Sigmoid colon (tissue), 7 donors: Measurements from ENCODE around the gene TMCO6. TPM values are rescaled to one million over a fixed set of nuclear protein-coding genes. Genes with fewer than 3 reads are reported as not detected.
A peak's percentile ranks its signal among the peaks of the same experiment; 100 is the strongest.

Source experiments
- DNase-seq: peaks from one replicate; pipeline ENCODE4 v3.0.0-alpha.2; 2019
- H3K27ac ChIP-seq, 4 donors: fragments of 200-600 bp; sonication (generic); one replicate each; pipeline ENCODE4 v1.5.1; 2016 to 2019; ENCODE audit warnings: mild to moderate bottlenecking in 1 of 4
- H3K27me3 ChIP-seq, 3 donors: fragments of 200-600 bp; sonication (generic); one replicate each; pipeline ENCODE4 v1.5.1; 2019; ENCODE audit warnings: mild to moderate bottlenecking in 1 of 3
- H3K36me3 ChIP-seq, 4 donors: fragments of 200-600 bp; sonication (generic); one replicate each; pipeline ENCODE4 v1.5.1; 2016 to 2019
- H3K4me1 ChIP-seq, 4 donors: fragments of 200-600 bp; sonication (generic); one replicate each; pipeline ENCODE4 v1.5.1; 2017 to 2019
- H3K4me3 ChIP-seq, 4 donors: fragments of 200-600 bp; sonication (generic); one replicate each; pipeline ENCODE4 v1.5.1; 2017 to 2019; ENCODE audit warnings: mild to moderate bottlenecking in 2 of 4, moderate library complexity in 1 of 4
- H3K9me3 ChIP-seq, 4 donors: fragments of 200-600 bp in 3 of 4; sonication (generic) in 3 of 4; one replicate each; pipeline versions ENCODE4 v1.5.1 to v1.6.1; 2013 to 2019
- CTCF ChIP-seq, 4 experiments: fragments of 450-650 bp in 3 of 4; fragments of 200-600 bp in 1 of 4; IDR thresholded peaks; one replicate each; pipeline ENCODE4 v1.5.1; 2016 to 2019; ENCODE audit warnings: antibody characterized with exemption in 4 of 4, mild to moderate bottlenecking in 3 of 4, moderate library complexity in 2 of 4
- EP300 ChIP-seq, 4 donors: sonication (generic); formaldehyde crosslinking; IDR thresholded peaks; one replicate each; pipeline ENCODE4 v1.6.1; 2017; ENCODE audit warnings: antibody characterized with exemption in 4 of 4
- POLR2A ChIP-seq, 2 donors: fragments of 450-650 bp; IDR thresholded peaks; one replicate each; pipeline ENCODE4 v1.6.1; 2016; ENCODE audit warnings: antibody characterized with exemption in 2 of 2, mild to moderate bottlenecking in 2 of 2, moderate library complexity in 2 of 2
- POLR2AphosphoS5 ChIP-seq, 4 donors: sonication (generic); formaldehyde crosslinking; IDR thresholded peaks; one replicate each; pipeline ENCODE4 v1.6.1; 2017; ENCODE audit warnings: antibody characterized with exemption in 4 of 4
- WGBS, 2 donors: extraction: QIAGEN DNeasy Blood & Tissue Kit; methylation state at CpG; one replicate each; pipeline ENCODE4 v1.1.7; 2013; 5-methylcytosine and 5-hydroxymethylcytosine counted together
- intact Hi-C: fragments of 100-400 bp; cut with DNase I; formaldehyde crosslinking; loops from one replicate; pipeline ENCODE4 v1.15.1; 2023
- polyA plus RNA-seq, 3 donors: library from polyadenylated mRNA; stranded (reverse); fragments of 200-250 nt; gene quantifications; one replicate each; pipeline ENCODE4 v1.2.3, GENCODE V29; 2013
- total RNA-seq, 4 donors: library from RNA; depleted of rRNA; stranded (reverse); fragments of >200 nt; gene quantifications; one replicate each; pipeline ENCODE4 v1.1.0, GENCODE V29; 2016
- donor health status: healthy with polysubstance abuse.
- donor health status: Bipolar disorder and iron deficiency.
- donor health status: healthy.

The TMCO6 gene
- total and polyA plus RNA-seq, 7 donors = 3.9 to 40.2 (median 30.5) TPM

GRCh38 chr5:140672455-140673186, 33.4 kb downstream of the TMCO6 start:
- Histone ChIP-seq H3K4me1 (peaks cover 0 to 7% (median 2%) of the 10 kb centered on the region in 4 donors), H3K36me3 (peaks cover 32 to 78% (median 51%) of the 10 kb centered on the region in 4 donors), H3K9me3 (no peaks in the 10 kb centered on the region), H3K27ac (no peak overlapping the region), H3K4me3 (peak overlapping the region in 3 of 4 donors; percentile 19 to 22 (median 20)), H3K27me3 (no peaks in the 10 kb centered on the region)
- WGBS, 2 donors = 71 to 75% methylated on average over 70 of the region's 70 CpGs
- TF ChIP-seq EP300 (IDR thresholded peaks at IDR 0.05) (no peak), CTCF (IDR thresholded peaks at IDR 0.05) (no peak), POLR2AphosphoS5 (IDR thresholded peaks at IDR 0.05) (no peak), POLR2A (IDR thresholded peaks at IDR 0.05) (no peak)
- intact Hi-C loops = no loop called here
- DNase-seq = no peak

GRCh38 chr5:140673187-140673976, 34.1 kb downstream of the TMCO6 start, which contains the start of gene DND1:
Gene DND1, minus strand, starts transcription at chr5:140673576. Its CDS starts 34 bp downstream, at chr5:140673542.
- 93 to 94% methylated on average over 45 of the region's 45 CpGs for WGBS, 2 donors
- peaks cover 0 to 7% (median 2%) of the 10 kb centered on the region in 4 donors for H3K4me1 ChIP-seq
- H3K27ac ChIP-seq = no peak within 1 kb of the TSS
- peak within 1 kb of the TSS in 3 of 4 donors; percentile 19 to 22 (median 20) for H3K4me3 ChIP-seq
- TF ChIP-seq POLR2A (IDR thresholded peaks at IDR 0.05) (no peak), EP300 (IDR thresholded peaks at IDR 0.05) (no peak), POLR2AphosphoS5 (IDR thresholded peaks at IDR 0.05) (no peak), CTCF (IDR thresholded peaks at IDR 0.05) (no peak)
- peaks cover 32 to 81% (median 49%) of the 10 kb centered on the region in 4 donors for H3K36me3 ChIP-seq
- DNase-seq = no peak
- no peaks in the 10 kb centered on the region for H3K27me3 ChIP-seq
- H3K9me3 ChIP-seq = no peaks in the 10 kb centered on the region
- intact Hi-C loops = no loop called here

- Histone ChIP-seq H3K9me3 (no peaks in the 10 kb centered on the region), H3K4me3 (no peak overlapping the region), H3K27ac (no peak overlapping the region), H3K27me3 (no peaks in the 10 kb centered on the region), H3K36me3 (peaks cover 26 to 81% (median 41%) of the 10 kb centered on the region in 4 donors), H3K4me1 (peaks cover 0 to 7% (median 2%) of the 10 kb centered on the region in 4 donors)
- TF ChIP-seq POLR2AphosphoS5 (IDR thresholded peaks at IDR 0.05) (no peak), EP300 (IDR thresholded peaks at IDR 0.05) (no peak), POLR2A (IDR thresholded peaks at IDR 0.05) (no peak), CTCF (IDR thresholded peaks at IDR 0.05) (no peak)
- WGBS, 2 donors = 85 to 91% methylated on average over 2 of the region's 2 CpGs
- DNase-seq = no peak
- intact Hi-C loops = no loop called here
Measured at GRCh38 chr5:140674211-140674610, 35.0 kb downstream of the TMCO6 start.

GRCh38 chr5:140674629-140675028, 35.4 kb downstream of the TMCO6 start:
- DNase-seq = no peak
- no peak for TF ChIP-seq POLR2A (IDR thresholded peaks at IDR 0.05)
- no peak for TF ChIP-seq EP300 (IDR thresholded peaks at IDR 0.05)
- TF ChIP-seq CTCF (IDR thresholded peaks at IDR 0.05) = no peak
- TF ChIP-seq POLR2AphosphoS5 (IDR thresholded peaks at IDR 0.05) = no peak
- WGBS, 2 donors = 95 to 96% methylated on average over 4 of the region's 4 CpGs
- Histone ChIP-seq H3K36me3 (peaks cover 22 to 81% (median 36%) of the 10 kb centered on the region in 4 donors), H3K27ac (no peak overlapping the region), H3K4me3 (no peak overlapping the region), H3K4me1 (peaks cover 0 to 7% (median 2%) of the 10 kb centered on the region in 4 donors), H3K9me3 (no peaks in the 10 kb centered on the region), H3K27me3 (no peaks in the 10 kb centered on the region)
- intact Hi-C loops = no loop called here
